G401.6 (cell line): ENCODE results near the gene VPS26A.

Experiments
- FAIRE-seq: peaks from 2 replicates; lab custom pipeline; 2012; peaks lifted over from hg19 to GRCh38; lab: Jason Lieb, UNC

The VPS26A gene

DNA sequence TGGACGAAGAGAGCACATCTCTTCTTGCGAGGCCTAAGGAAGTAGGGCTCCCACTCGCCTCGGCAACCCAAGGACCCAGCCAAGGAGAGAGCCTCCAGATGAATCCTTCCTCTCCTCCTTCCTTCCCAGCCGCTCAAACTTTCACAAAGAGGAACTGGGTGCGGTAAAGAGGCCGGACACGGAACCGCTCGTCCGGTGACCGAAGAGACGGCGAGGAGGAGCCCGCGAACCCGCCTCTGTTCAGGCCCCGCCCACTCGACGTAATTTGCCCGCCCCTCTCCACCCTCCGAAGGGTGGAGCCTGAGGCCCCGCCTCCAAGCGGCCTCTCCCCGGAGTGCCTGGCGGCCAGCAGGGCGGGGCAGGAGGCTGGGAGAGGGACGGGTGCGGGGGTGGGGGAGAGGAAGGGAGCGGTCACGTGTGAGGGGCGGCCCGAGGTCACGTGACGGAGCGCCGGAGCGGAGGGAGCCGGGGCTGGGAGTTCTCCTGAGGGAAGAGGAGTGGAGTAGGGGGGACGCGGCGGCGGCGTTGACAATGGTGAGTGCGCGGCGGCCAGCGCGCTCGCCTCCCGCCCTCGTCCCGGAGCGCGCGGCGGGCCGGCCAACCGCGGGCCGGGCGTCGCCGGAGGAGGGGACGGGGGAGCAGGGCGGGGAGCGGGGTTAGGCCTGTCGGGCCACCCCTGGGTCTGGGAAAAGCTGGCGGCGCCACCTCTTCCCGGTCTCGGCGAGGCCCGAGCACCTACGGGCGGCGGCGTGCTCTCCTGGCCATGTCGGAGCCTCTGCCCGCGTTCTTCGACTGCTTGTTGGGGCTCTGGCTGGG is at the start of gene VPS26A:
Gene VPS26A (plus strand): TSS at position 432 of the 816 bp plus-strand sequence. CDS start 100 bp downstream, at position 532.
- peak; percentile 99 for FAIRE-seq

DNA sequence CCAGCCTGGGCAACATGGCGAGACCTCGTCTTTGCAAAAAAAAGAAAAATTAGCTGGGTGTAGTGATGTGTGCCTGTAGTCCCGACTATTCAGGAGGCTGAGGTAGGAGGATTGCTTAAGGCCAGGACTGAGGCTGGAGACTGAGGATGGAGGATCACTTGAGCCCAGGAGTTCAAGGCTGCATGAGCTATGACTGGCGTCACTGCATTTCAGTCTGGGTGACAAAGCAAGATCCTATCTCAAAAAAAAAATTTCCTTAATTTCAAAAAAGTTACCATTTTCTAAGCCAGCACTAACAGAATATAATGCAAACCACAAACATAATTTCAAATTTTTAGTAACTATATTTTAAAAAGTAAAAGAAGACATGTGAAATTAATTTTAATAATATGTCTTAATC is 49.4 kb upstream of the VPS26A start:
- peak; percentile 48 for FAIRE-seq

DNA sequence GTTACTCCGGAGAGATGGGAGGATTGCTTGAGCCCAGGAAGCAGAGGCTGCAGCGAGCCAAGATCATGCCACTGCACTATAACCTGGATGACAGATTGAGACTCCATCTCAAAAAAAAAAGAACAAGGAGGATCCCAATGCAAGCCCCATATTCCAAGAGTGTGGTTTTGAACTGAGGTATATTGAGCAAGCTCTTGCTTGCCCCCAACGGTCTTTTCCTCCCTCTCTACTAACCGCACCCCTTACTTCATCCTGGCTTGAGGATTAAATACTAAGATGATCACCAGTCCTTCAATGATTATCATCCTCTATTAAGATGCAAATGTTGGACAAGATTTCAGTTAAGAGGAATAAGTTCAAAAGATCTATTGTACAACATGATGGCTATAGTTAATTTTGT is 48.5 kb upstream of the VPS26A start:
- no peak for FAIRE-seq

DNA sequence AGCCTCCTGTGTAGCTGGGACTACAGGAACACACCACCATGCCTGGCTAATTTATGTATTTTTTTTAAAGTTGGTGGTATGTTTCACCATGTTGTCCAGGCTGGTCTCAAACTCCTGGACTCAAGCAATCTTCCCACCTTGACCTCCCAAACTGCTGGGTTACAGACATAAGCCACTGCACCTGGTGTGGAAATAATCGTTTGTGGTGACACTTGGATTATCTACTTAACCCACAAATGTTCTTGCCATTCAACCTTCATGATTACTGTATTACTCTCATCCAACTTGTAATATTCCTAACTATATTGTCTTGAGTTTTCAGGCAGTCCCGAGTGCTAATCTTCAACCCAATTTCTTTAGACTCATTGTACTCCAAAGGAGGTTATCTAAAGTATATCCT is 45.7 kb upstream of the VPS26A start:
- no peak for FAIRE-seq

GRCh38 chr10:69080226-69080625 is 43.8 kb upstream of the VPS26A start:
- no peak for FAIRE-seq

- FAIRE-seq: no peak
Observed at GRCh38 chr10:69086001-69086509, 37.9 kb upstream of the VPS26A start.

DNA sequence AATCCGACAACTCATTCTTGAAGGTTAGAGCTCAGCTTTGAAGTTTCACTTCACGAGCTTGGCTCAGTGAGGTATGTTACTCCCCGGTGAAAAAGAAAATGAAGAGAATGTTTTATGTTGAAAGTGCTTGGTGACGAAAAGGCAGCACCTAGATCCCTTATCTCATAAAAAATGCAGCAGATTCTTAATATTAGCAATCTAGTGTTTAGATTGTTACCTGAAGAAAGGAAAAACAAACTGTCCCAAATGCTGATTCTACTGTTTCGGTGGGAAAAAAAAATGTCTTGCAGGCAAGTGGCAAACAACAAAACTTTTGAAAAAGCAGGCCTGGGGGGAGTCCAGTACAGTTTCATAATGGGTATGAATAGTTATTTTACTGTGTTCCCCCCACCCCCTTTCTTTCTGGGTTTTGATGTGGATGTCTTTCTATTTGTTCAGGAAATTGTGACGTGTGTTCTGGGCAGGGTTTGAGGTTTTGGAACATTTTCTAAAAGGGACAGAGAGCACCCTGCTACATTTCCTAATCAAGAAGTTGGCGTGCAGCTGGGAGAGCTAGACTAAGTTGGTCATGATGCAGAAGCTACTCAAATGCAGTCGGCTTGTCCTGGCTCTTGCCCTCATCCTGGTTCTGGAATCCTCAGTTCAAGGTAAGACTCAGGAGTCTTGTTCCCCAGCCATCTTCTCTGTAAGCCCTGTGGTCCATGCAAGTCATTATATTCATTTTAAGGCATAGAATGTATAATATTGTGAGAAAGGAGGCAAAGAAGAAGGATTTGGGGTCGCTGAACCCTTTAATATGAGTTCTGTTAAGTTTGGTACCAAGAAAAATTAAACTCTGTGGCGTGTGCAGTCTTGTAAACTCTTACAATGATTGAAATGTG is 36.1 kb upstream of the VPS26A start, which contains the start of gene SRGN:
Gene SRGN (plus strand): TSS at position 514 of the 881 bp plus-strand sequence. CDS start 55 bp downstream, at position 569.
- no peak for FAIRE-seq

GRCh38 chr10:69088471-69088769 is 35.6 kb upstream of the VPS26A start:
- no peak for FAIRE-seq

GRCh38 chr10:69088801-69089501 is 35.0 kb upstream of the VPS26A start:
- FAIRE-seq: no peak

DNA sequence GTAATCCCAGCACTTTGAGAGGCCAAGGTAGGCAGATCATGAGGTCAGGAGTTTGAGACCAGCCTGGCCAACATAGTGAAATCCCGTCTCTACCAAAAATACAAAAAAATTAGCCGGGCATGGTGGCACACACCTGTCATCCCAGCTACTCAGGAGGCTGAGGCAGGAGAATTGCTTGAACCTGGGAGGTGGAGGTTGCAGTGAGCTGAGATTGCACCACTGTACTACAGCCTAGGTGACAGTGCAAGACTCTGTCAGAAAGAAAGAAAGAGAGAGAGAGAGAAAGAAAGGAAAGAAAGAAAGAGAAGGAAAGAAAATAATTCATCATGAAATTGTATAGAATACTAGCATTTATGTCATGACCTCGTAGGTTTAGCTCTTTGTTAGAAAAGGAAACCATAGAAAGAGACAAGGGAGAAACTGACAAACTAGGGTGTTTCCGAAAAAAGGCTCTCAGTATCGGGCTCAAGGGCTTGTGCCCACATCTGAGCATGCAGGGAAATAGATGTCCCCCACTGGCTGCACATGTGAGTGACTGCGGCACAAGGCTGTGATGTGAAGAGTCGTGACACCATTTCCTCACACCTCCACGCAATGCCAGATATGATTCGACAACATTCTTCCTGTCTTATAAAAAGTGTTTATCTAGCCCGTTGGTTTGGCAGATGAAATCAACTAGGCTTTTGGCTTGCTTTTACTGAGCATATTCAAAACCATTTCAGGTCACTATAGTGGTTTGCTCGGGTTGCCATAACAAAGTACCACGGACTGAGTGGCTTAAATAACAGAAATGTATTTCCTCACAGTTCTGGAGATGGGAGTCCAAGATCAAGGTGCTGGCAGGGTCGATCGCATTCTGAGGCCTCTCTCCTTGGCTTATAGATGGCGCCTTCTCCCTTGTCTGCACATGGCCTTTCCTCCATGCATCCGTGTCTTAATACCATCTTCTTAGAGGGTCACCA is 34.1 kb upstream of the VPS26A start:
- FAIRE-seq: no peak

GRCh38 chr10:69090685-69091084 is 33.3 kb upstream of the VPS26A start:
- FAIRE-seq: no peak

DNA sequence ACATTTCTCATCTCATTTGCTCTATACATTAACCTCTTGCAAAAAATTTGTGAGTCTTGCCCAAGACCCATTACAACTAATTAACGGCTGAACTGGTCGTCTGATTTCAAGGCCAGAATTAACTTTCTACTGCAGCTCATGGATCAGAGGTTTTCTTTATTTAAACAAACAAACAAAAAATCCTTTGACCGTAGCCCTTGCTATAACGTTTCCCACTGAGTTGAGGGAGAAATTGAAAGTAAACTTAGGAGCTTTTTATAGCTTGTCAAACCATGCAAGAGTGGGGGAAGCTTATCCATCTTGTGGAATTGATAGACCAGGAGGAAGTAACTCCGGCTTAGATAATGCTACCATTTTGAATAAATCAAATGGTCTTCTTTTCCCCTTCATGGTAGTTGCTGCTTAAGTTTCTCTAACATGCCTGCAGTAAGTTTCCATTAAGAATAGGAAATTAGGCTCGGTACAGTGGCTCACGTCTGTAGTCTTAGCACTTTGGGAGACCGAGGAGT is 32.8 kb upstream of the VPS26A start:
- FAIRE-seq: no peak

DNA sequence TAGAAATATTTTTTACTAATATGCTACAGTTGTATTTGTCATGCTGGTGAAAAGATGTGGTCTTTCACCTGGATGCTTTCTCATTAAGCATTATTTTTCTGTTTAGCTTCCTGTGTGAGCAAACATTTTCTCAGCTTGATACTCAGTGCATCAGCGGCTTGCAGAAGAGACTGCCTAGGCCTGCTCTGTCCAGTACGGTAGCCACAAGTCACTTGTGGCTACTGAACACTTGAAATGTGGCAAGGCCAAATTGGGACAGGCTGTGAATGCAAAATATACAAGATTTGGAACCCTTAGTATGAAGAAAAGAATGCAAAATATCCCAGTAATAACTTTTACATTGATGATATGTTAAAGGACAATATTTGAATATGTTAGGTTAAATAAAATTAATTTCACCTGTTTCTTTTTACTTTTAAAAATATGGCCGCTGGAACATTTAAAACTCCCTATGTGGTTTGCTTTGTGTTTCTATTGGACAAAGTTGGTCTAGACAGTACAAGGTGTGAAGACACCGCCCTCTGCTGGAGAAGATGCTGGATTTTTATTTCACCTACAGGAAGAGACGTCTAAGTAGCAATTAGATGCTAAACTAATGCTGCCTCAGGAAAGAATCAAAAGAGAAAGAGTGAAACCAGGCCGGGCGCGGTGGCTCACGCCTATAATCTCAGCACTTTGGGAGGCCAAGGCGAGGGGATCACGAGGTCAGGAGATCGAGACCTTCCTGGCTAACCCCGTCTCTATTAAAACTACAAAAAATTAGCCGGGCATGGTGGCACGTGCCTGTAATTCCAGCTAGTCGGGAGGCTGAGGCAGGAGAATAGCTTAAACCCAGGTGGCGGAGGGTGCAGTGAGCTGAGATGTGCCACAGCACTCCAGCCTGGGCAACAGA is 30.8 kb upstream of the VPS26A start:
- peak; percentile 96 for FAIRE-seq

DNA sequence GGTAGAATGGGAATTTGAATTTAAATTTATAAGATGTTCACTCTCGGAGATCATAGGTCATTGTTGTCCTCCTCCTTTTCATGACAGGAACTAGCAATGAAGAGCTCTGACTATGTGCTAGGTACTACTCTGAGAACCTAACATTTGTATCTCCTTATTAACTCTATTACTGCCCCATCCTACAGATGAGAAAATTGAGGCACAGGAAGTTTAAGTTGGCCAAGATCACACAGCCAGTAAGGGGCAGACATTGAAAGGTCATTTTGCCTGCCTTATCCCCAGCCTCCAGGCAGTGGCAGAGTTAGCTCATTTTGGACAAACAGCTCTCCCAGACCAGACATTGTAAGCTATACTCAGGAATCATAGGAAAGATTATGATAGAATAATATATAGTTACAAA is 30.0 kb upstream of the VPS26A start:
- FAIRE-seq: no peak

DNA sequence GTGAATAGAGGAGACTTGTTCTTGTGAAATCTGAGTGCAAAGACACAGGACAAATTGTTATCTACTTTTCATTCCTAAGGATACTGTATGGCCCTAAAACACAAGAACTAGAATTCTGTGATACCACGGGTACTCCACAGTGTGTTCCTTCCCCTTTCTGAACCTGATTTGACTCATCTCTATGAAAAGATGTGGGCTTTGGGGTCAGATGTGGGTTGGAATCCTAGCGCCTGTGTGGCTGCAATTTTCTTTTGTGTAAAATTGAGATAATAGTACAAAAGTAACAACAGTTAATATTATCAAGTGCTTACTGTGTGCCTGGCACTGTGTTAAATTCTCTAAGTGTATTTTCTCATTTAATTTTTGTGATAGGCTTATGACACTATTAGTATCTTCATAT is 27.9 kb upstream of the VPS26A start:
- no peak for FAIRE-seq

- FAIRE-seq: no peak
Observed at GRCh38 chr10:69097729-69098128, 26.2 kb upstream of the VPS26A start.

DNA sequence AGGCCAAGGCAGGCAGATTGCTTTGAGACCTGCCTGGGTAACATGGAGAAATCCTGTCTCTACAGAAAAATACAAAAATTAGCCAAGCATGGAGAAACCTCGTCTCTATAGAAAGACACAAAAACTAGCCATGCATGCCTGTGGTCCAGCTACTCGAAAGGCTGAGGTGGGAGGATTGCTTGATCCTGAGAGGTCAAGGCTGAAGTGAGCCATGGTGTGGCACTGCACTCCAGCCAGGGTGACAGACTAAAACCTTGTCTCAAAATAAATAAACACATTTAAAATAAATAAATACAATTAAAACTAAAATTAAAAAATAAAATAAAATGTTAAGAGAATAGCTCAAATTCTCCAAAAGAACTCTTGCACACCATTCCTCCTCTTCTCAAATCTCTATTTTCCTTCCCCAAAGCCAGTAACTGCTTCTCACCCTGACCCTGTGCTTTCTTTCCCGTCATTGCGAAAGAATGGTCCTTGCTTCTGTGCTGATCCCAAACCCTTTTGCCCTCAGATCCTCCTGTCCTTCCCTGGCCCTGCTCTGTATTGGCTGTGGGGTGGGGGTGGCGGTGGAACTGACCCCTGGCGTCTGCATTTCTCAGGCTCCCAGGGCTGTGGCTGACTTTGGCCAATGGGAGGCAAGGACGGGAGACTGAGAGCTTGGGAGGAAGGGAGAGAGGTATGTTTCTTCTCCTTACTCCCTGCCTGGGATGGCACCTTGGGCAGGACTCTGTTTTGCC is 23.7 kb upstream of the VPS26A start:
- FAIRE-seq: no peak

GRCh38 chr10:69101451-69102095 is 22.4 kb upstream of the VPS26A start:
- no peak for FAIRE-seq

- FAIRE-seq: no peak
Observed at GRCh38 chr10:69102440-69102839, 21.5 kb upstream of the VPS26A start.
